ENCODE data around the gene KCNG2.

DNA sequence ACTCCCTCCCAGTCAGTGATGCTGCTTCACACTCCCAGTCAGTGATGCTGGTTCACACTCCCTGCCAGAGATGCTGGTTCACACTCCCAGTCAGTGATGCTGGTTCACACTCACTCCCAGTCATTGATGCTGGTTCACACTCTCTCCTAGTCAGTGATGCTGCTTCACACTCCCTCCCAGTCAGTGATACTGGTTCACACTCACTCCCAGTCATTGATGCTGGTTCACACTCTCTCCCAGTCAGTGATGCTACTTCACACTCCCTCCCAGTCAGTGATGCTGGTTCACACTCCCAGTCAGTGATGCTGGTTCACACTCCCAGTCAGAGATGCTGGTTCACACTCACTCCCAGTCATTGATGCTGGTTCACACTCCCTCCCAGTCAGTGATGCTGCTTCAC is 34.3 kb upstream of the KCNG2 start:
- TF ChIP-seq ZNF707 (tag by site-specific recombination; IDR thresholded peaks at IDR 0.05), result no peak
- TF ChIP-seq, protein P1, sequence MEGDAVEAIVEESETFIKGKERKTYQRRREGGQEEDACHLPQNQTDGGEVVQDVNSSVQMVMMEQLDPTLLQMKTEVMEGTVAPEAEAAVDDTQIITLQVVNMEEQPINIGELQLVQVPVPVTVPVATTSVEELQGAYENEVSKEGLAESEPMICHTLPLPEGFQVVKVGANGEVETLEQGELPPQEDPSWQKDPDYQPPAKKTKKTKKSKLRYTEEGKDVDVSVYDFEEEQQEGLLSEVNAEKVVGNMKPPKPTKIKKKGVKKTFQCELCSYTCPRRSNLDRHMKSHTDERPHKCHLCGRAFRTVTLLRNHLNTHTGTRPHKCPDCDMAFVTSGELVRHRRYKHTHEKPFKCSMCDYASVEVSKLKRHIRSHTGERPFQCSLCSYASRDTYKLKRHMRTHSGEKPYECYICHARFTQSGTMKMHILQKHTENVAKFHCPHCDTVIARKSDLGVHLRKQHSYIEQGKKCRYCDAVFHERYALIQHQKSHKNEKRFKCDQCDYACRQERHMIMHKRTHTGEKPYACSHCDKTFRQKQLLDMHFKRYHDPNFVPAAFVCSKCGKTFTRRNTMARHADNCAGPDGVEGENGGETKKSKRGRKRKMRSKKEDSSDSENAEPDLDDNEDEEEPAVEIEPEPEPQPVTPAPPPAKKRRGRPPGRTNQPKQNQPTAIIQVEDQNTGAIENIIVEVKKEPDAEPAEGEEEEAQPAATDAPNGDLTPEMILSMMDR (tag by site-specific recombination; IDR thresholded peaks at IDR 0.05), result no peak
- TF ChIP-seq GFI1B (tag by site-specific recombination; IDR thresholded peaks at IDR 0.05), result no peak
- TF ChIP-seq TCF7L2 (IDR thresholded peaks at IDR 0.05; ENCODE audit: borderline replicate concordance, low read depth, low read length), result no peak
- TF ChIP-seq SP2 (tag by site-specific recombination; IDR thresholded peaks at IDR 0.05), result no peak
